RWPE2 (cell line): ENCODE data around the gene ODAD3.

ENCODE experiments used
- ATAC-seq: fragments of 200-7000 bp; cut with Tn5 transposase; 3 replicates; pipeline ENCODE4 v1.9.1; 2021; ENCODE audit warnings: low read depth
- DNase-seq: peaks from one replicate; pipeline ENCODE4 v3.0.0-alpha.2; 2020; ENCODE audit warnings: low spot score
- H3K27ac ChIP-seq: fragments of 450-650 bp; 2 replicates; pipeline ENCODE4 v1.5.1; 2017; ENCODE audit warnings: mild to moderate bottlenecking; ENCODE audit not compliant: poor library complexity, severe bottlenecking
- H3K27me3 ChIP-seq: fragments of 250-450 bp; sonication (Bioruptor Pico); 2 replicates; pipeline ENCODE4 v1.5.1; 2021; ENCODE audit warnings: mild to moderate bottlenecking, moderate library complexity; ENCODE audit not compliant: insufficient read depth, poor library complexity, severe bottlenecking
- H3K36me3 ChIP-seq: fragments of 250-450 bp; sonication (Bioruptor Pico); 2 replicates; pipeline ENCODE4 v1.5.1; 2020; ENCODE audit warnings: low read depth, mild to moderate bottlenecking, moderate library complexity
- H3K4me1 ChIP-seq: fragments of 250-450 bp; sonication (Bioruptor Pico); 2 replicates; pipeline ENCODE4 v1.5.1; 2021; ENCODE audit warnings: mild to moderate bottlenecking, moderate library complexity; ENCODE audit not compliant: insufficient read depth, poor library complexity, severe bottlenecking
- H3K4me3 ChIP-seq: fragments of 250-450 bp; sonication (Bioruptor Pico); 2 replicates; pipeline ENCODE4 v1.5.1; 2021; ENCODE audit warnings: mild to moderate bottlenecking, moderate library complexity; ENCODE audit not compliant: severe bottlenecking
- H3K9me3 ChIP-seq: fragments of 250-450 bp; sonication (Bioruptor Pico); 2 replicates; pipeline ENCODE4 v1.5.1; 2021; ENCODE audit warnings: mild to moderate bottlenecking, moderate library complexity; ENCODE audit not compliant: severe bottlenecking
- CTCF ChIP-seq: fragments of 450-650 bp; IDR thresholded peaks from one replicate; pipeline ENCODE4 v1.5.1; 2017; ENCODE audit warnings: mild to moderate bottlenecking, moderate library complexity; ENCODE audit not compliant: poor library complexity, severe bottlenecking

The ODAD3 gene

GRCh38 chr19:11378319-11379189, 56.4 kb downstream of the ODAD3 start:
- peaks cover 12% of the 10 kb centered on the region for H3K36me3 ChIP-seq
- no peak for DNase-seq
- H3K4me1 ChIP-seq: peaks cover 30% of the 10 kb centered on the region
- no peak for TF ChIP-seq CTCF
- H3K9me3 ChIP-seq: no peaks in the 10 kb centered on the region
- H3K27ac ChIP-seq: peak overlapping the region; percentile 73
- H3K4me3 ChIP-seq: no peak overlapping the region
- H3K27me3 ChIP-seq: no peaks in the 10 kb centered on the region
- peak; percentile 14 for ATAC-seq

- H3K27ac ChIP-seq: peak overlapping the region; percentile 73
- H3K27me3 ChIP-seq: no peaks in the 10 kb centered on the region
- H3K4me1 ChIP-seq: peaks cover 30% of the 10 kb centered on the region
- no peaks in the 10 kb centered on the region for H3K9me3 ChIP-seq
- TF ChIP-seq CTCF: no peak
- H3K36me3 ChIP-seq: peaks cover 12% of the 10 kb centered on the region
- ATAC-seq (no peak), DNase-seq (no peak)
- H3K4me3 ChIP-seq: no peak overlapping the region
Observed at GRCh38 chr19:11377756-11378155, 57.2 kb downstream of the ODAD3 start.

- no peak overlapping the region for H3K4me3 ChIP-seq
- H3K4me1 ChIP-seq: peaks cover 30% of the 10 kb centered on the region
- no peaks in the 10 kb centered on the region for H3K9me3 ChIP-seq
- peak overlapping the region; percentile 73 for H3K27ac ChIP-seq
- H3K36me3 ChIP-seq: peaks cover 12% of the 10 kb centered on the region
- H3K27me3 ChIP-seq: no peaks in the 10 kb centered on the region
- DNase-seq (no peak), ATAC-seq (no peak)
- TF ChIP-seq CTCF: no peak
Observed at GRCh38 chr19:11377237-11377636, 57.7 kb downstream of the ODAD3 start.

- Histone ChIP-seq H3K4me1 (peaks cover 29% of the 10 kb centered on the region), H3K4me3 (peak overlapping the region; percentile 64), H3K27me3 (no peaks in the 10 kb centered on the region), H3K36me3 (peaks cover 12% of the 10 kb centered on the region), H3K27ac (peak overlapping the region; percentile 73), H3K9me3 (no peaks in the 10 kb centered on the region)
- 0 out of 3 replicates have a peak, but pooled peaks have one; percentile 2 for ATAC-seq
- DNase-seq: no peak
- no peak for TF ChIP-seq CTCF
Observed at GRCh38 chr19:11375143-11375948, 59.6 kb downstream of the ODAD3 start.
